Activated T-cell treated with anti-CD3 and anti-CD28 coated beads, Interleukin-2, amount 50 U/mL, for 4 hours (primary cell): ENCODE measurements around the gene TRDN. TPM values are rescaled to one million over a fixed set of nuclear protein-coding genes. Genes with fewer than 3 reads are reported as not detected.
"Not testable (repeated sequence)": the region's sequence is repeated elsewhere in the genome, so short reads cannot be mapped to it uniquely, and the experiment has no call there.

Source experiments
- ATAC-seq, 2 donors: fragments of 200-7000 bp; cut with Tn5 transposase; one replicate each; pipeline ENCODE4 v1.10.0; 2021
- DNase-seq: peaks from one replicate; pipeline ENCODE4 v3.0.0-alpha.2; 2020
- H3K27me3 Mint-ChIP-seq: one replicate; pipeline ENCODE4 v1.8.0; 2021; ENCODE audit warnings: low read depth, mixed read lengths
- H3K36me3 Mint-ChIP-seq: one replicate; pipeline ENCODE4 v1.8.0; 2022; ENCODE audit warnings: mixed read lengths; ENCODE audit not compliant: insufficient read depth
- H3K4me1 Mint-ChIP-seq: one replicate; pipeline ENCODE4 v1.8.0; 2021; ENCODE audit warnings: low read depth, mixed read lengths
- H3K4me3 Mint-ChIP-seq: one replicate; pipeline ENCODE4 v1.8.0; 2021; ENCODE audit warnings: mild to moderate bottlenecking, moderate library complexity, mixed read lengths
- H3K9me3 Mint-ChIP-seq: one replicate; pipeline ENCODE4 v1.8.0; 2021; ENCODE audit warnings: mixed read lengths
- total RNA-seq, 3 donors: library from RNA; stranded (reverse); gene quantifications; one replicate each; pipeline ENCODE4 v1.2.1, GENCODE V29; 2021

TRDN gene
- total RNA-seq, 3 donors from 2014 or later = not detected

GRCh38 chr6:123524781-123525180 is 112.0 kb downstream of the TRDN start:
- no peaks in the 10 kb centered on the region for H3K4me1 Mint-ChIP-seq
- DNase-seq = no peak
- no peaks in the 10 kb centered on the region for H3K27me3 Mint-ChIP-seq
- no peak for ATAC-seq
- no peak overlapping the region for H3K4me3 Mint-ChIP-seq
- H3K9me3 Mint-ChIP-seq = no peaks in the 10 kb centered on the region
- H3K36me3 Mint-ChIP-seq = no peaks in the 10 kb centered on the region

GRCh38 chr6:123520217-123520616 is 116.5 kb downstream of the TRDN start:
- Mint-ChIP-seq H3K36me3 (no peaks in the 10 kb centered on the region), H3K27me3 (no peaks in the 10 kb centered on the region), H3K9me3 (peaks cover 8% of the 10 kb centered on the region), H3K4me3 (no peak overlapping the region), H3K4me1 (no peaks in the 10 kb centered on the region)
- ATAC-seq (no peak), DNase-seq (no peak)

GRCh38 chr6:123519189-123519505 is 117.6 kb downstream of the TRDN start:
- H3K4me1 Mint-ChIP-seq = no peaks in the 10 kb centered on the region
- DNase-seq (no peak), ATAC-seq (no peak)
- H3K4me3 Mint-ChIP-seq = no peak overlapping the region
- no peaks in the 10 kb centered on the region for H3K36me3 Mint-ChIP-seq
- H3K27me3 Mint-ChIP-seq = no peaks in the 10 kb centered on the region
- H3K9me3 Mint-ChIP-seq = peaks cover 8% of the 10 kb centered on the region

GRCh38 chr6:123518441-123519188 is 118.1 kb downstream of the TRDN start:
- no peaks in the 10 kb centered on the region for H3K36me3 Mint-ChIP-seq
- H3K4me1 Mint-ChIP-seq = no peaks in the 10 kb centered on the region
- H3K27me3 Mint-ChIP-seq = no peaks in the 10 kb centered on the region
- ATAC-seq = no peak
- peaks cover 8% of the 10 kb centered on the region for H3K9me3 Mint-ChIP-seq
- no peak overlapping the region for H3K4me3 Mint-ChIP-seq
- no peak for DNase-seq

- Mint-ChIP-seq H3K36me3 (no peaks in the 10 kb centered on the region), H3K4me1 (no peaks in the 10 kb centered on the region), H3K27me3 (no peaks in the 10 kb centered on the region), H3K9me3 (peaks cover 8% of the 10 kb centered on the region), H3K4me3 (no peak overlapping the region)
- DNase-seq (no peak), ATAC-seq (no peak)
Measured at GRCh38 chr6:123515715-123516114, 121.0 kb downstream of the TRDN start.

DNA sequence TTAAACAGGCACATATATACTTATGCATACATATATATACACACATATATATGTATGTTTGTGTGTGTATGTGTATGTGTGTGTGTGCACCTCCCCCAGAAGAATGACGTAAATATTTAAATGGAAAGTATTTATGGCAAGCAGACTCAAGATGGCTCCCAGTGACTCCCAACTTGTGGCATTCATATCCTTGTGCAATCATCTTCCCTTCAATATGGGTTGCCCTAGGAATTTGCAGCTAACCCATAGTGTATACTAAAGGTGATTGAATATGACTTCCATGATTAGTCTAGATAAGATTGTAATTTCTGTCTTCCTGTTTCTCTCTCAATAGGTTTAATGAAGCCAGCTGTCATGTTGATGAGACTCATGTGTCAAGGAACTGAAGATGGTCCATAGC is 127.6 kb downstream of the TRDN start:
- Mint-ChIP-seq H3K36me3 (no peaks in the 10 kb centered on the region), H3K9me3 (peaks cover 3% of the 10 kb centered on the region), H3K4me1 (no peaks in the 10 kb centered on the region), H3K4me3 (no peak overlapping the region), H3K27me3 (no peaks in the 10 kb centered on the region)
- DNase-seq (no peak), ATAC-seq (no peak)

- Mint-ChIP-seq H3K9me3 (peaks cover 3% of the 10 kb centered on the region), H3K4me3 (no peak overlapping the region), H3K27me3 (no peaks in the 10 kb centered on the region), H3K36me3 (no peaks in the 10 kb centered on the region), H3K4me1 (no peaks in the 10 kb centered on the region)
- ATAC-seq (no peak), DNase-seq (no peak)
Measured at GRCh38 chr6:123508290-123508689, 128.5 kb downstream of the TRDN start.

DNA sequence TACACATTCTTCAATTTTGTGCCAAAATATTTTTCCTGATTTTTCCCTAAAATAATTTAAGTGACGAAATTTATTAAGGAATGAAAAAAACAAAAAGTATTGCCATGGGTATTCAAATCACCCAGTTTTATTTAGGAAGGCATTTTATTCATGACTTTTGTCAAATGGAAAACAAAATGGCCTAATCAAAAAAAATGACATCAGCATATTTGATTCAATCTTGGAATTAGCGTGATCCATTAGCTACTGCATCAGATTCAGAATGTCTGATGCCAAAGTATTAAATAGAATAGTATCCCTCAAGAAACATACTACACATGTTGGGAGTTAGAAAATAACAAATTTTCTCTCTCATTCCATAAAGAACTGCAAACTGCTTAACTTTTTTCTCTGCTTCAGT is 129.2 kb downstream of the TRDN start:
- ATAC-seq = no peak
- Mint-ChIP-seq H3K9me3 (peaks cover 3% of the 10 kb centered on the region), H3K4me1 (no peaks in the 10 kb centered on the region), H3K4me3 (no peak overlapping the region), H3K36me3 (no peaks in the 10 kb centered on the region), H3K27me3 (no peaks in the 10 kb centered on the region)
- no peak for DNase-seq

DNA sequence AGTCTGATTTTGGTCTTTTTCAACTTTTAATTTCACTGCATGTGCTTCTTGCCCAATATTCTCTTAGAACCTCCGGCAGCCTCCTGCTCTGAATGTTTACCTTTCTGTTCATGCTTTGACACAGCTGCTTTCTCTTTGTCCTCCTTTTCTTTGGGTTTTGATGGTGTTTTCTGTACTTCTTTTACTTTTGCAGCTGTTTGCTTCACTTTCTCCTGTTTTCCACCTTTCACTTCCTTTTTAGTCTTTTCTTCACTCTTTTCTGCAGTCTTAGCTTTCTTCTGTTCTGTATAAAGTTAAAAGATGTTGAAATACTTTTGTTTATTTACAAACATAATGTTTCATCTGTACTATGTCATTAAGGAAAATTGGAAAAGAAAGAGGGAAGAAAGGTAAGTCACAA is 133.1 kb downstream of the TRDN start:
- DNase-seq (no peak), ATAC-seq (no peak)
- Mint-ChIP-seq H3K4me3 (no peak overlapping the region), H3K27me3 (no peaks in the 10 kb centered on the region), H3K9me3 (peaks cover 6% of the 10 kb centered on the region), H3K36me3 (no peaks in the 10 kb centered on the region), H3K4me1 (no peaks in the 10 kb centered on the region)

- Mint-ChIP-seq H3K27me3 (no peaks in the 10 kb centered on the region), H3K36me3 (no peaks in the 10 kb centered on the region), H3K4me3 (no peak overlapping the region), H3K4me1 (no peaks in the 10 kb centered on the region), H3K9me3 (peaks cover 3% of the 10 kb centered on the region)
- DNase-seq = no peak
- no peak for ATAC-seq
Measured at GRCh38 chr6:123497025-123497424, 139.7 kb downstream of the TRDN start.

DNA sequence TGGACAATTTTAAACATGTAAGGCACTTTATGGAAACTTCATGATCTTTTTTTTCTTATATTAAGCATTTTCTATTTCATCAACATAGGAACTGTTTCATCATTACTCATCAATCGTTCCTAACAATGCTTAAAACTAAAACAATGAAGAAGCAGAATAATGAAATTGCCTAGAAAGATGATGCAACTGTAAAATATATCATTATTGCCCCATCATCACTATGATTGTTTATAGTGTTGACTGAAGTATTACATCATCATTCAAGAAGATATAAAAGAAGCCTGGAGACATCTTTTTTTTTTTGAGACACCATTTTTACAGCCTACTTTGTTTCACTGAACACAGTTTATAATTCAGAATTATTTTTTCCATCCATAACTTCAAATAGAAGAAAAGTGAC is 147.2 kb downstream of the TRDN start:
- ATAC-seq = no peak
- Mint-ChIP-seq H3K27me3 (no peaks in the 10 kb centered on the region), H3K9me3 (peaks cover 2% of the 10 kb centered on the region), H3K4me3 (no peak overlapping the region), H3K36me3 (no peaks in the 10 kb centered on the region), H3K4me1 (no peaks in the 10 kb centered on the region)
- no peak for DNase-seq

GRCh38 chr6:123480986-123481385 is 155.8 kb downstream of the TRDN start:
- ATAC-seq (no peak), DNase-seq (no peak)
- Mint-ChIP-seq H3K9me3 (peaks cover 3% of the 10 kb centered on the region), H3K36me3 (no peaks in the 10 kb centered on the region), H3K4me1 (no peaks in the 10 kb centered on the region), H3K4me3 (no peak overlapping the region), H3K27me3 (no peaks in the 10 kb centered on the region)

DNA sequence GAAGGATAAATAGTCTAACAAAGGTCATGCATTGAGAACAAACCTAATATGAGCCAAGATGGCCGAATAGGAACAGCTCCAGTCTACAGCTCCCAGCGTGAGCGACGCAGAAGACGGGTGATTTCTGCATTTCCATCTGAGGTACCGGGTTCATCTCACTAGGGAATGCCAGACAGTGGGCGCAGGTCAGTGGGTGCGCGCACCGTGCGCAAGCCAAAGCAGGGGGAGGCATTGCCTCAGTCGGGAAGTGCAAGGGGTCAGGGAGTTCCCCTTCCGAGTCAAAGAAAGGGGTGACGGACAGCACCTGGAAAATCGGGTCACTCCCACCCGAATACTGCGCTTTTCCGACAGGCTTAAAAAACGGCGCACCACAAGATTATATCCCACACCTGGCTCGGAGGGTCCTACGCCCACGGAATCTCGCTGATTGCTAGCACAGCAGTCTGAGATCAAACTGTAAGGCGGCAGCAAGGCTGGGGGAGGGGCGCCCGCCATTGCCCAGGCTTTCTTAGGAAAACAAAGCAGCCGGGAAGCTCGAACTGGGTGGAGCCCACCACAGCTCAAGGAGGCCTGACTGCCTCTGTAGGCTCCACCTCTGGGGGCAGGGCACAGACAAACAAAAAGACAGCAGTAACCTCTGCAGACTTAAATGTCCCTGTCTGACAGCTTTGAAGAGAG is 164.6 kb downstream of the TRDN start:
- DNase-seq, ATAC-seq, H3K27me3 Mint-ChIP-seq, H3K9me3 Mint-ChIP-seq, H3K36me3 Mint-ChIP-seq, H3K4me3 Mint-ChIP-seq, H3K4me1 Mint-ChIP-seq: not testable (repeated sequence)

DNA sequence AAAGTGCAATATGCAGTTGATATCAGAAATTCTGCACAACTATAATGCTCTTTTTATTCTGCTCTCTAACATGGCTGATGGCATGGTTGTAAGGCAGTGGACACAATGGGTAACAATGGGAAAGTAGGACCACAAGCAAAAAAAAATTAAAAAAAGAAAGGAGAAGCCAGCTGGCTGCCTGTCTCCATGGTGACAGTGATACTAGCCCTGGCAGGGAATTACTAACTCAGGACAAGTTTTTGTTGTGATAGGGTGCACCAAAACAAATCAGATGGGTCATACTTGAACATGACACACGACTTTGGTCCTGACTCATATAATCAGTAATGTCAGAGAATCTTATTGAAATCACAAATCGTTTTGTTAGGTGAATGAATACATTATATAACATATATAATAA is 169.4 kb downstream of the TRDN start:
- Mint-ChIP-seq H3K27me3 (no peaks in the 10 kb centered on the region), H3K4me1 (no peaks in the 10 kb centered on the region), H3K4me3 (no peak overlapping the region), H3K9me3 (peaks cover 4% of the 10 kb centered on the region), H3K36me3 (no peaks in the 10 kb centered on the region)
- no peak for ATAC-seq
- no peak for DNase-seq

- H3K4me3 Mint-ChIP-seq = no peak overlapping the region
- H3K27me3 Mint-ChIP-seq = no peaks in the 10 kb centered on the region
- H3K4me1 Mint-ChIP-seq = no peaks in the 10 kb centered on the region
- no peaks in the 10 kb centered on the region for H3K36me3 Mint-ChIP-seq
- DNase-seq (no peak), ATAC-seq (no peak)
- H3K9me3 Mint-ChIP-seq = no peaks in the 10 kb centered on the region
Measured at GRCh38 chr6:123462152-123462551, 174.6 kb downstream of the TRDN start.
